HT1080 (cell line): ENCODE measurements around the gene TM4SF5. TPM values are rescaled to one million over a fixed set of nuclear protein-coding genes. Genes with fewer than 3 reads are reported as not detected.

Experiments
- DNase-seq: peaks from one replicate; pipeline ENCODE4 v3.0.0-alpha.2; 2015; ENCODE audit warnings: low read depth
- total RNA-seq: library from RNA; depleted of rRNA; stranded (reverse); fragments of >200 nt; shearing (Covaris generic); gene quantifications from 2 replicates; pipeline ENCODE4 v1.2.3, GENCODE V29; 2014

Gene TM4SF5
- total RNA-seq, 1 experiment from 2014 or later: not detected

- DNase-seq: no peak
Observed at GRCh38 chr17:4788807-4789700, 17.4 kb downstream of the TM4SF5 start, which contains the start of gene GLTPD2. GLTPD2 (plus strand) TSS chr17:4788964; CDS start chr17:4789012, 48 bp downstream.

GRCh38 chr17:4789701-4789950 lies 17.9 kb downstream of the TM4SF5 start:
- no peak for DNase-seq

DNA sequence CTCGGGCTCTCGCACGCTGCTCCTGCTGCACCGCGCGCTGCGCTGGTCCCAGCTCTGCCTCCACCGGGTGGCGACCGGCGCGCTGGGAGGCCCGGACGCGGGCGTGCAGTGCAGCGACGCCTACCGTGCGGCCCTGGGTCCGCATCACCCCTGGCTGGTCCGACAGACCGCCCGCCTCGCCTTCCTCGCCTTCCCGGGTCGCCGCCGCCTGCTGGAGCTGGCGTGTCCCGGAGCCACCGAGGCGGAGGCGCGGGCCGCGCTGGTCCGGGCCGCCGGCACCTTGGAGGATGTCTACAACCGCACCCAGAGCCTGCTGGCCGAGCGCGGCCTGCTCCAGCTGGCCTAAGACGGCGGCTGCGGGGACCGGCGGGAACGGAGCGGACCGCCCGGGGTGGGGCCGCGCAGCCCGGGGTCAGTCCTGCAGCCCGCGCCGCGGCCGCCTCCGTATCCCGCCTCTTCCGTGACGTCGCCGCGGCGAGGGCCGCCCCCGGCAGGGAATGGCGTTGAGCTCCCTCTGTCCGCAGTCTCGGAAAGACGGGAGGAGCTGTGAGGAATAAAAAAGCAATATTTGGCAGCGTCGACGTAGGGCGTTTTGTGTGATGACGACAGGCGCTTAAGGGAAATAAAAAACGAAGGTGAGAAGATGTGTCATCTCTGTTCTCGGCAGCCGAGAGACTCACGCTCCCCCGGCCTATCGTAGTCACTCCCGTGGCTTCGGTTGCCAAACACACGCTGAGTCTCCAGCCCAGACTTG lies 18.4 kb downstream of the TM4SF5 start:
- peak; percentile 90 for DNase-seq

GRCh38 chr17:4790705-4791088 lies 19.0 kb downstream of the TM4SF5 start:
- no peak for DNase-seq

- no peak for DNase-seq
Observed at GRCh38 chr17:4795168-4795567, 23.5 kb downstream of the TM4SF5 start.

DNA sequence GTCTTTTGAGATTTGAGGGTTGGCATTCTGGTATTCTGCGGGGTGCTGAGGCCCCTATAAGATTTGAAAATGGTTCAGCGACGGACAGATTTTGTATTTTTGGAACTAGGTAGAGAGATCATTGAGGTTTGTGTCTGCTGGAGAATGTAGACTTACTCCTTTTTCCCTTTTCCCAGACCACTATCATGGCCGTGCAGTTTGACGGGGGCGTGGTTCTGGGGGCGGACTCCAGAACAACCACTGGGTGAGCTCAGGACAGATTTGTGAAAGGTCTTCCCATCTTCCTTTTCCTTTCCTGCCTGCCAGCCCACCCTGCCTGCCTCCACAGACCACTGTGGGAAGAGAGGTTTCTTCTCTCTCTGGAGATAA lies 24.9 kb downstream of the TM4SF5 start:
- peak; percentile 20 for DNase-seq

- no peak for DNase-seq
Observed at GRCh38 chr17:4800462-4801196, 28.9 kb downstream of the TM4SF5 start.

DNA sequence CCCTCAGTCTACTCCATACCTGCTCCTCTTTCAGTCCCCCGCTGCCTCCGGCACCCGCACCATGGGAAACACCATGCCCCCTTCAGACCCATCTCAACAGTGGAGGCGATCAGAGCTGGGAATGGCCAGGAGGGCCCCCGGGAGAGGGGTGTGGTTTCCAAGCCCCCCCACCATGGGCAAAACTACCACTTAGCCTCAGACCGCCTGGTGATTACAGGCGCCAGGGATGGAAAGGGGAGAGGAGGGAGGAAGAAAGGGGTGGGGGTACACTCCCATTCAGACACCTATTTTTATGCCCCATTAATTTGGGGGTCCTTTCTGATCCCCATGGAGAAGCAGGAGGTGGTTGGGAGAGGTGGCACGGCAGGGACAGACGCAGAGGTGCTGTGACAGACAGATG lies 30.5 kb downstream of the TM4SF5 start, which contains the start of gene C17orf114:
Gene C17orf114, minus strand, starts transcription at position 101 of the 400 bp plus-strand sequence.
- DNase-seq: no peak

DNA sequence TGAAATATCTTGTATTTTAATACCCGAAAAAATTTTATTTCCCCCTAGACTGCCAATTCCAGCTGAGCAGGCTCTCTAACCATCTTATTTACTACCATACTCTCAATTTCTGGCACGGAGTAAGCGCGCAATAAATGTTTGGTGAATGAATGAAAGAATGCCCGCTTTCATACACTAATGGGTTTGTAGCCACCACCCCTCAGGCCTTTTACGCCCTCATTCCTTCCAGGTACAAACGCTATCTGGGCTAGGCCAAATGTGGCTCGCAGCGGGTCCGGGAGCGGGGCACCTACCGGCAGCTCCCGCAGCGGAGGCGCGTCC lies 34.7 kb downstream of the TM4SF5 start:
- no peak for DNase-seq

DNA sequence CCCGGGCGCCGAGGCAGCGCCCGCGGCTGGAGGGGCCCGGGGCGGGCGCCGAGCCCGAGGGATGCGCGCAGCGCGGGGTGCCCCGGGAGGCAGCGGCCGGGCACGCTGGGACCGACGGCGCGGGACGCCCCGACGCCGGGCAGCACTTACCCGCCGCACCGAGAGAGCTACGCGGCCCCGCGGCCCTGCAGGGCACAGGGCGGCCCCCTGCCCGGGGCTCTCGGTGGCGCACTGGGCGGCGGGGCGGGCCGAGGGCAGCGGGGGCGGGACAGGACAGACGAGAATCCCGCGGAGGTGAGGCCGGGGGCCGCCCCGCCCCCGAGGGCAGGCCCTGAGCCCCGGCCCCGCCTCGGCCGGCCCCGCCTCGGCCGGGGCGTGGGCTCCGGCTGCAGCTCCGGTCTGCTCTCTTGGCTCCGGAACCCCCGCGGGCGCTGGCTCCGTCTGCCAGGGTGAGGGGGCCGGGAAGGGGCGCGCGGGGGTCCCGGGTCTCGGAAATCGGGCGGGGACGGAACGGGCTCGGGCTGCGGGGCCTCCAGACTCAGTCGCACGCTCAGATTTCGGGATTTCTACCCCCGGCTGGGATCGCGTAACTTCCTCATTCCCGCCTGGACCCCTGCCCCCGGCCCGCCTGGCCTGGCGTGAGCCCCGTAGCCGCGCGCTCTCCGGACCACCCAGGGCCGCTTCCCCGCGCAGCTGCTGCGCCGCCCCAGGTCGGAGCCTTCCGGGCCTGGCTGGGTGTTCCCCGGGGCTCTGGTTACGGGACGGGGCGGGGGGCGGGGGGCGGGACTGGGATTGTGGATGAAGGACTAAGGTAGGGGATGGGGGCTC lies 35.3 kb downstream of the TM4SF5 start, which contains the start of gene PLD2:
Gene PLD2, plus strand, starts transcription at position 376 of the 828 bp plus-strand sequence. CDS start 621 bp downstream, outside the sequence.
- peak; percentile 32 for DNase-seq

GRCh38 chr17:4807605-4808377 lies 36.1 kb downstream of the TM4SF5 start:
- DNase-seq: no peak

- DNase-seq: no peak
Observed at GRCh38 chr17:4808378-4808767, 36.7 kb downstream of the TM4SF5 start.

- DNase-seq: no peak
Observed at GRCh38 chr17:4810696-4811290, 39.1 kb downstream of the TM4SF5 start.

- no peak for DNase-seq
Observed at GRCh38 chr17:4811471-4811870, 39.8 kb downstream of the TM4SF5 start.

DNA sequence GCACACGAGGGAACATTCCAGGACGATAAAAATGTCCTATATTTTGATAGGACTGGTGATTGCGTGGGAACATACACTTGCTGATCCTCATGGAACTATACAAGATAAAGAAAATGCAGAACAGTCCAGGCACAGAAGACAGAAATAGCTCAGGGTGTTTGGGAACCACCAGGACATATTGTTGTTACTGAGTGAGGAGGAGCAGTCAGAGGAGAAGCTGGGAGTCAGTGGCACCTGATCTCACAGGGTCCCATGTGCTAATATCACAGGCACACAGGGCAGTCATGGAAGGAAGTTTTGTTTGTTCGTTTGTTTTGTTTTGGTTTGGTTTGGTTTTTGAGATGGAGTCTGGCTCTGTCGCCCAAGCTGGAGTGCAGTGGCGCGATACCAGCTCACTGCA lies 41.0 kb downstream of the TM4SF5 start:
- DNase-seq: no peak

DNA sequence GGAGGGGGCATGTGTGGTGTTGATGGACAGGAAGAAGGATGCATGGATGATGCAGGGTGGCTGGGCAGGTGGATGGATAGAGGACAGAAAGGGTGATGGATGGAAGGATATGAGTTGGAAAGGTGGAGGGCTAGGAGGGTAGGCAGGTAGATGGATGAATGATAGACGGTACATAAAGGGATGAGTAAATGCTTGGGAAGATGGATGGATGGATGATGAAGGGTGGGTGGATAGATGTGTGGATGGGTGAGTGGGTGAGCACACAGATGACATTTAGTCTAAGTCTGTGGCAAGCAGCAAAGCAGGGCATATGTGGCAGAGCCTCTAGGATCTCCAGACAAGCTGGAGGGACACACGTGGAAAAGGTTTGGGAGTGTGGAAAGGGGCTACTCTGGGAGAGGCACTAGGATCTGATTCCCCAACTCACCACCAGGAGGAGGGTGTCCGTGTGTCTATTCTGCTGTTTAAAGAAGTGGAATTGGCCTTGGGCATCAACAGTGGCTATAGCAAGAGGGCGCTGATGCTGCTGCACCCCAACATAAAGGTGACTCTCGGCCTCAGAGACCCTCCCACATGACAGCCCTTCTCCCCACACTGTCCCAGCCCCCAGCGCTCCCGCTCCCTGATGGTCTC lies 43.5 kb downstream of the TM4SF5 start:
- DNase-seq: no peak

DNA sequence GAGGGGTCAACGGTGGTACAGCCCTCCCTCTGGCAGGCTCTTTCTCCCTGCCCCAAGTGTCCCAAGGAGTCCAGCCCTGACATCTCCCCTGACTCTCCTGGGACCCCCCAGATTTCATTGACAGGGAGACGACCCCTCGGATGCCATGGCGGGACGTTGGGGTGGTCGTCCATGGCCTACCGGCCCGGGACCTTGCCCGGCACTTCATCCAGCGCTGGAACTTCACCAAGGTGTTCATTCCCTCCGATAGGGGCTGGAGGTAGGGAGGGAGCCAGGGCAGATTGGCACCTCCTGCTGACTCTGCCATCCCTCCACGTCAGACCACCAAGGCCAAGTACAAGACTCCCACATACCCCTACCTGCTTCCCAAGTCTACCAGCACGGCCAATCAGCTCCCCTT lies 45.1 kb downstream of the TM4SF5 start:
- DNase-seq: no peak

DNA sequence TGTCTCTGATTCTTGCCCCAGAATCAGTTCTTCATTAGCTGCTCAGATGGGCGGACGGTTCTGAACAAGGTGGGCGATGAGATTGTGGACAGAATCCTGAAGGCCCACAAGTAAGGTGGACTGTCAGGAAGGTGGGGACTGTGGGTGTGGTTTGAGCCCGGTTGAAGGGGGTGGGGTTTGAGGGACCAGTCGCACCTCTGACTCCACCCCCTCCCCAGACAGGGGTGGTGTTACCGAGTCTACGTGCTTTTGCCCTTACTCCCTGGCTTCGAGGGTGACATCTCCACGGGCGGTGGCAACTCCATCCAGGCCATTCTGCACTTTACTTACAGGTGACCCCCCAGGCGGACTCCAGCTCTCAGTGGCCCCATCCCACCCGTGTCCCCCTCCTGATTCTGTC lies 46.6 kb downstream of the TM4SF5 start:
- no peak for DNase-seq

DNA sequence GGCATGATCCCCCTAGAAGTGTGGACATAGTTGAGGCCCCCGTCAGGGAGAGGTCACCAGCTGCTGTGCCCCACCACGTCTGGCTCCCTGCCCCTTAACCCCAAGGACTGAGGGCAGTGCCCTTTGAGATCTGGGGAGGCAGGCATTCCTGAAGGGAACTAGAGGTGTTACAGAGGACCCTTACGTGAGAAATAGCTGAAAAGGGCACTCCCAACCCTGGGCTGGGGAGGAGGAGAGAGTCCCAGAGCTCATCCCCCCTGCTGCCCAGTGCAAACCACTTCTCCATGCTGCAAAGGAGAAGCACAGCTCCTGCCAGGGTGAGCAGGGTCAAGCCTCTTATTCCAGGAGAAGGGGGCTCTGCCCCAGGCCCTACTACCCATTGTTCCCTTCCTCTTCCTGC lies 51.1 kb downstream of the TM4SF5 start:
- DNase-seq: no peak
